Progenitor cell of endocrine pancreas (in vitro differentiated cells): ENCODE results near the gene MYH9. TPM values are rescaled to one million over a fixed set of nuclear protein-coding genes. Genes with fewer than 3 reads are reported as not detected.
A peak's percentile ranks its signal among the peaks of the same experiment; 100 is the strongest.

Source experiments
- DNase-seq: peaks from one replicate; pipeline ENCODE4 v3.0.0; 2021; ENCODE audit warnings: low spot score; ENCODE audit not compliant: unreplicated experiment
- H3K27ac Mint-ChIP-seq: 2 replicates; pipeline ENCODE4 v1.8.0; 2021; ENCODE audit warnings: mild to moderate bottlenecking, moderate library complexity, mixed read lengths
- H3K27me3 Mint-ChIP-seq: 2 replicates; pipeline ENCODE4 v1.8.0; 2021; ENCODE audit warnings: mixed read lengths
- H3K36me3 Mint-ChIP-seq: 2 replicates; pipeline ENCODE4 v1.8.0; 2022; ENCODE audit warnings: mixed read lengths; ENCODE audit not compliant: insufficient read depth
- H3K4me1 Mint-ChIP-seq: 2 replicates; pipeline ENCODE4 v1.8.0; 2021; ENCODE audit warnings: low read depth, mixed read lengths
- H3K4me3 Mint-ChIP-seq: 2 replicates; pipeline ENCODE4 v1.8.0; 2021; ENCODE audit warnings: low read depth, mild to moderate bottlenecking, moderate library complexity, mixed read lengths
- H3K9me3 Mint-ChIP-seq: 2 replicates; pipeline ENCODE4 v1.8.0; 2021; ENCODE audit warnings: low read depth, mixed read lengths
- total RNA-seq: library from RNA; stranded (reverse); gene quantifications from 2 replicates; pipeline ENCODE4 v1.2.1, GENCODE V29; 2021
- TF ChIP-seq, protein P1 (sequence below): fragments of 200-600 bp; sonication (generic); IDR thresholded peaks from one replicate; pipeline ENCODE4 v1.5.0; 2021; ENCODE audit warnings: antibody characterized with exemption, mild to moderate bottlenecking; ENCODE audit not compliant: unreplicated experiment

MYH9 gene
- total RNA-seq, 1 donor from 2014 or later = 299 TPM

DNA sequence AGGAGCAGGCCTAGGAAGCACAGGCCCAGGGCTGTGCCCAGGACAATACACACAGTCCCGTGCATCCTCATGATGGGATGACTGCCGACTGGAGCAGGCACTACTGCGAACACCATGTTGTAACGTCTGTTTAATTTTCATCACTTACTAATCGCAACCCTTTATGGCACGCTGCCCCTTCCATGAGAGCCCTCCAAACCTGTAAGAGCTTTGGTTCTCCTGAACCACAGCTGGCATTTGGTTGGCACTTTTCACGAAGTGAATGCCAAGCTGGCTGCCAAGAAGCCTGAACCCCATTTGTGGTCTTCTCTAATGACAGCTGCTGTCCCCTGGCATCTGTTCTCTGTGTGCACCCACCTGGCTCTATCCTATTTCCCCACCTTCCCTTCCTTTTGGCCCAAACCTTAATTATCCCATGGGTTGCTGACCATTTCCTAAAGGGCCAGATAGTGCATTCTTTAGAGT, 98.3 kb downstream of the MYH9 start:
- Mint-ChIP-seq H3K4me3 (no peak overlapping the region), H3K36me3 (peaks cover 47% of the 10 kb centered on the region), H3K9me3 (peaks cover 5% of the 10 kb centered on the region), H3K27ac (no peak overlapping the region), H3K4me1 (no peaks in the 10 kb centered on the region), H3K27me3 (no peaks in the 10 kb centered on the region)
- DNase-seq = no peak
- TF ChIP-seq, protein P1, sequence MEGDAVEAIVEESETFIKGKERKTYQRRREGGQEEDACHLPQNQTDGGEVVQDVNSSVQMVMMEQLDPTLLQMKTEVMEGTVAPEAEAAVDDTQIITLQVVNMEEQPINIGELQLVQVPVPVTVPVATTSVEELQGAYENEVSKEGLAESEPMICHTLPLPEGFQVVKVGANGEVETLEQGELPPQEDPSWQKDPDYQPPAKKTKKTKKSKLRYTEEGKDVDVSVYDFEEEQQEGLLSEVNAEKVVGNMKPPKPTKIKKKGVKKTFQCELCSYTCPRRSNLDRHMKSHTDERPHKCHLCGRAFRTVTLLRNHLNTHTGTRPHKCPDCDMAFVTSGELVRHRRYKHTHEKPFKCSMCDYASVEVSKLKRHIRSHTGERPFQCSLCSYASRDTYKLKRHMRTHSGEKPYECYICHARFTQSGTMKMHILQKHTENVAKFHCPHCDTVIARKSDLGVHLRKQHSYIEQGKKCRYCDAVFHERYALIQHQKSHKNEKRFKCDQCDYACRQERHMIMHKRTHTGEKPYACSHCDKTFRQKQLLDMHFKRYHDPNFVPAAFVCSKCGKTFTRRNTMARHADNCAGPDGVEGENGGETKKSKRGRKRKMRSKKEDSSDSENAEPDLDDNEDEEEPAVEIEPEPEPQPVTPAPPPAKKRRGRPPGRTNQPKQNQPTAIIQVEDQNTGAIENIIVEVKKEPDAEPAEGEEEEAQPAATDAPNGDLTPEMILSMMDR = no peak

DNA sequence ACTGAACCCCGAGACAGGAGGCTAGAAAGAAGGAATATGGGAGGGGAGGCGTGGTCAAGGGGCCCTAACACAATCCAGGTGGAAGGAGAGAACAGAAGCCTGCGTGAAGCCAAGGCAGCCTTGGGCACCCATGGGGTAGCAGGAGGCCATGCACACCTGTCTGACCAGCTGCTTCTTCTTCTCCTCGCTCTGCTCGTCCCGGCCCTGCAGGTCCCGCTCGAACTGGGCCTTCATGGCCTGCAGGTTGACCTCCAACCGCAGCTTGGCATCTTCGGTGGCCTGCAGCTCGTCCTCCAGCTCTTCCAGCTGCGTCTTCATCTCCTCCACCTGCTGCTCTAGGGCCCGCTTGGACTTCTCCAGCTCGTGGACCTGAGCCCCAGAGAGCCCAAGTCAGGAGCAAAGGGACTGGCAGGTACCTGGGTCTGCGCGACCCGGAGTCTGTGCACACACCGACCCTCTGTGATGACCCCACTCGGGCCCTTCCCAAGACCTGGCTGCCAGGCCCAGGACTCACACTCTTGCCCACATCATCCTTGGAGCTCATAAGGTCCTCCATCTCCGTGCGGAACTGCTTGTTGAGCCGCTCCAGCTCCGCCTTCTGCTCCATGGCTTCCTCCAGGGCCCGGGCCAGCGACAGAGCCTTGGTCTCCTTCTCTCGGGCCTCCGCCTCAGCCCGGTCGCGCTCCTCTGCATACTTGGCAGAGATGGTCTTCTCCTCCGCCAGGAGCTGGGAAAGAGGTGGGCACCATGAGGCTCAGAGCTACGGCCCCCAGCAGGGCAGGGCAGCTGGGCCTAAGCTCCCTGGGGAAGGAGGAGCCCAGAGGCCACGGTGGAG, 99.0 kb downstream of the MYH9 start:
- Mint-ChIP-seq H3K27me3 (no peaks in the 10 kb centered on the region), H3K4me1 (no peaks in the 10 kb centered on the region), H3K9me3 (peaks cover 5% of the 10 kb centered on the region), H3K36me3 (peaks cover 44% of the 10 kb centered on the region), H3K4me3 (no peak overlapping the region), H3K27ac (no peak overlapping the region)
- DNase-seq = no peak
- TF ChIP-seq, protein P1 = no peak

DNA sequence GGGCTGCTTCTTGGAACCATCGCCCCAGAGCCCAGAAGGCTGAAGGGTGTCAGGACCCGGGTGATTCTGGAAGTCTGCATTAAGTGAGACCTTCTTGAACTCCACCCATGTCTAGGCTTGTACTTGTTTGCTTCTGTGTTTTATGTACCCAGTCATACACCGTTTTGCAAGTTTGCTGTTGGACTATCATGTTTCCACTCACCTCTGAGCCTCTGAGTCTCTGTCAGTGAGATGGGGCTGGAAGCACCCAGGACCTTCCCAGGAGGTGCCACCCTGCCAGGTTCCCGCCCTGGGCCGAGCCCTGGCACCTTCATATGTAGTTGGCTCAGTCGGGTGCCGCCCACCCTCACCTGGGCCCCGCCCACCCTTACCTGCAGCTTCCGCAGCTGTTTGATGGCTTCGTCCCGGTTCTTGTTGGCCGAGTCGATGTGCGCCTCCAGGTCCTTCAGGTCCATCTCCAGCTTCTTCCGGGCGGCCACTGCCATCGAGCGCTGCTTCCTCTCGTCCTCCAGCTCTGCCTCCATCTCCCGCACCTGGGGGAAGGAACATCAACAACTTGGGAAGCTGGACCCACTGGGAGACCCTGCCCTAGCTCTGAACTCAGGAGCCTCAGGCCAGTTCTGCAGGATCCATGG, 99.8 kb downstream of the MYH9 start:
- Mint-ChIP-seq H3K36me3 (peaks cover 43% of the 10 kb centered on the region), H3K4me3 (no peak overlapping the region), H3K9me3 (peaks cover 5% of the 10 kb centered on the region), H3K4me1 (no peaks in the 10 kb centered on the region), H3K27ac (no peak overlapping the region), H3K27me3 (no peaks in the 10 kb centered on the region)
- DNase-seq = no peak
- TF ChIP-seq, protein P1 = no peak

GRCh38 chr22:36286096-36286957, 101.4 kb downstream of the MYH9 start:
- H3K4me3 Mint-ChIP-seq = no peak overlapping the region
- peak; percentile 67 for DNase-seq
- H3K4me1 Mint-ChIP-seq = no peaks in the 10 kb centered on the region
- no peaks in the 10 kb centered on the region for H3K9me3 Mint-ChIP-seq
- no peak overlapping the region for H3K27ac Mint-ChIP-seq
- H3K27me3 Mint-ChIP-seq = no peaks in the 10 kb centered on the region
- TF ChIP-seq, protein P1 = peak; percentile 94
- H3K36me3 Mint-ChIP-seq = peaks cover 33% of the 10 kb centered on the region

- H3K36me3 Mint-ChIP-seq = peaks cover 33% of the 10 kb centered on the region
- no peaks in the 10 kb centered on the region for H3K27me3 Mint-ChIP-seq
- no peak for DNase-seq
- no peak overlapping the region for H3K4me3 Mint-ChIP-seq
- H3K4me1 Mint-ChIP-seq = no peaks in the 10 kb centered on the region
- no peaks in the 10 kb centered on the region for H3K9me3 Mint-ChIP-seq
- TF ChIP-seq, protein P1 = no peak
- no peak overlapping the region for H3K27ac Mint-ChIP-seq
Measured at GRCh38 chr22:36285545-36285944, 102.2 kb downstream of the MYH9 start.
